ENCODE results near the gene IL1B.
"Not testable (repeated sequence)": the region's sequence is repeated elsewhere in the genome, so short reads cannot be mapped to it uniquely, and the experiment has no call there.

IL1B gene

GRCh38 chr2:112849956-112850355, 13.4 kb upstream of the IL1B start:
- no peak for DNase-seq

GRCh38 chr2:112848833-112849232, 12.3 kb upstream of the IL1B start:
- no peak for DNase-seq

- no peak for DNase-seq
These were observed 9.5 kb upstream of the IL1B start for GRCh38 chr2:112846031-112846430.

GRCh38 chr2:112843836-112844235, 7.3 kb upstream of the IL1B start:
- DNase-seq: no peak

DNA sequence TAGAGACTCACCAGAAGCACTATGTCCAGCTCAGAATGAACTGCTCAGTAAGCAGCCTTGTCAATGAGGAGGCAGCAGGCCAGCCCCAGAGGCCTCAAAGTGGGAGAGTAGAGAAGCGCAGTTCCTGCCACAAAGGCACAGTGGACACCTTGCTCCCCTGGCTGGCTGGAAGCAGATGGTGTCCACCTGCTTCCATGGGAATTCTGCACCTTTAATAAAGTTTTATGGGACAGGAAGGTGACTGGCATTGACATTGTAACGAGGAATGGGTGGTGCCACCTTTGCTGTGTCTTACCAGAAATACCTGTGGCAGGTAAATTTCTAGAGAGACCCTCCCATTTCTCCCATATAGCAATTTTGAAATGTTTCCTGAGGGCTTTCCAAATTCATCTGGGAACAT, 6.7 kb upstream of the IL1B start:
- no peak for DNase-seq

DNA sequence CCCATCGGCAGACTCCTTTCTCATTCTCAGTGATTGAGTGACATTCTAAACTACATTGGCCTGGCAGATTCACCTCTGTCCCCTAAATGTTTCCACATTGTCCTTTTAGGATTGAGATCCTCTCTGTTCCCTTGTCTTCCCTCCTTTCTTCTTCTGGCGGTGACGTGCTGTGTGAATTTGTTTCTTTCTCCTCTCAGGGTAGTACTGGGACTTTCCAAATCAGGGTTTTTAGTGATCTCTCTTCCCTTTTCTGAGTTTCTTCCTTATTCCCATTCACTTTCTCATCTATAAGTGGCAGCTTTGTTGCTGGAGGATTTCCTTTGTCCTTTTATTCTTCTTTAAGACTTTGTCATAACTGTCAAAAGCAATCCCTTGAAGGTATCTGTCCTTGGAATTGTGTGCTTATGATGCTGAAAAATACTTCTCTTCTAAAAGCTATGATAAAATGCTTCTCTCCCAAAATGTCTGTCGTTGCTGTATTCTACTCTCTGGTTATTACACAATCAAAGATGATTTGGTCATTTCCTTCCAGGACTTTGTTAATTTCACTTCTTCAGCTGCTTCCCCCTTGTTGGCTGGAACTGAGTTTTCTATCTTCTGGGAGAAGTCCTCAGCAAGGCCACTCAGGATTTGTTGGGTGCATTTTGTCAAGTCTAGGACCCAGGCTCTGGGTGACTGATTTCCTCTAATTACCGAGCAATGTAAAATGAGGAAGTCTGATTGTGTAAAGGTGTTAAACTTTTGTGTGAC, 4.9 kb upstream of the IL1B start:
- peak; percentile 36 to 47 for DNase-seq

DNA sequence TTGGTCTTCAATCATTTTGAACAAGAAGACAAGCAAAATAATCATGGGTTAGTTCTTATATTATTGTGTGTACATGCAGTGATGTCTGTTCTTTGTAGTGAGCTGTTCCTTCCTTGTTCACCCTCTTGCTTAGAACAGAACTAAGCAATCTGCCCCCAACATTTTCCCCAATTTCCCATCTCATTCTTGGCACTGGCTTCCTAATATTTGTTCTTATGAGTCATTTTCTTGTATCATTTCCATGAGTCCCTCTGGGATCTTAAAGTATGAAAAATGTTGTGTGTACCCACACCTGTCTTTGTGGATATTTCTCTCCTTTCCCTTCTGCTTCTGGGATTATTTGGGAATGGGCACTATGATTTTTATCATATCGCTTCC, 3.5 kb upstream of the IL1B start:
- DNase-seq: no peak

DNA sequence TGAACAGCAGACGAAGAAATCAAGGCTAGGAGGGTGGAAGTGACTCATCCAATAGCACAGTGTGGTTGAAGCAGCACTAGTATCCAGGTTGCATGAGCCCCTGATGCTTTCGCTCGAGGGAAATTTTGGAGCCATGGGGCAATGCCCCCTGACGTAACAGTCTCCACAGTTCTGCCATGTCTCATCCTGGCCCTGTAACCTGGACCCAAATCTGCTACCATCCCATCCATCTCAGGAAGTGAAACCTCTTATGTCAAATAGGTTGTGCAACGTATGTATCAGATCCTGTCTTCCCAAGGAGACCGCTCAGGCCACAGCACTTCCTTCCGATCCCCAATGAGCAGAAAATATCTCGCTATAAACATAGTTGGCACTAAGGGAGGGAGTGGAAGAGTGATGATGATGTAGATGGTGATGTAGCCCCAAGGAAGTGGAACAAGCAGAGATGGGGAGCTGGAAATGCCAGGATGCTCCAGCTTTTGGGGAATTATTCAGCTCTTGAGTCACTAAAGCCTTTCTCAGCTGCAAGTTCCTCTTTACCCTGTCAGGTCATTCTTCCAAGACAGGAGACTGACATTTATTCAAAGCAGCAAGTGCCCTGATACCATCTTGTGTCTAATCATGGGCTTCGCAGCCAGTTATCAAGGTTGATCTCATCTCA, 3.0 kb upstream of the IL1B start:
- DNase-seq: peak; percentile 68 to 79

GRCh38 chr2:112836163-112836560, 417 bp downstream of the IL1B start:
- DNase-seq: no peak

GRCh38 chr2:112835536-112836162, 930 bp downstream of the IL1B start:
- DNase-seq: no peak

- DNase-seq: no peak
These were observed 1.5 kb downstream of the IL1B start for GRCh38 chr2:112835061-112835501.

- DNase-seq: no peak
These were observed 2.1 kb downstream of the IL1B start for GRCh38 chr2:112834396-112835037.

GRCh38 chr2:112833976-112834375, 2.6 kb downstream of the IL1B start:
- no peak for DNase-seq

GRCh38 chr2:112833639-112833931, 3.0 kb downstream of the IL1B start:
- not testable (repeated sequence) for DNase-seq

- no peak for DNase-seq
These were observed 3.5 kb downstream of the IL1B start for GRCh38 chr2:112832841-112833638.

- peak; percentile 46 to 48 for DNase-seq
These were observed 4.4 kb downstream of the IL1B start for GRCh38 chr2:112831946-112832840.

DNA sequence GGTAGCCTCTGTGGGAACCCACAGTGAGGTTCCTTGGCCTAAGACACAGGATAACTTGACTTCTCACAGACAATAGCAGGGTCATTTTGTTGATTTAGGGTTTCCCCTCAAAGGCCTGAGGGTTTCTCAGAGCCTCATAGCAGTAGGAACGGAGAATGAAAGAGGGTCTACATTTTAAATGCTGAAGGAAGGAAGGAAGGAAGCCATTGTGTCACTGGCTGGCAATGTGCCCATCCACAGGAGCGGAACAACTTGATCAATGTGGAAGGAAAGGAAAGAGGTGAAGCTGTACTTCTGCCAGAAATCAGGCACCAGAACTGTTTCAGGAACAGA, 5.1 kb downstream of the IL1B start:
- DNase-seq: peak in 1 of 2 experiments; percentile 19

GRCh38 chr2:112830682-112831512, 5.7 kb downstream of the IL1B start:
- no peak for DNase-seq

DNA sequence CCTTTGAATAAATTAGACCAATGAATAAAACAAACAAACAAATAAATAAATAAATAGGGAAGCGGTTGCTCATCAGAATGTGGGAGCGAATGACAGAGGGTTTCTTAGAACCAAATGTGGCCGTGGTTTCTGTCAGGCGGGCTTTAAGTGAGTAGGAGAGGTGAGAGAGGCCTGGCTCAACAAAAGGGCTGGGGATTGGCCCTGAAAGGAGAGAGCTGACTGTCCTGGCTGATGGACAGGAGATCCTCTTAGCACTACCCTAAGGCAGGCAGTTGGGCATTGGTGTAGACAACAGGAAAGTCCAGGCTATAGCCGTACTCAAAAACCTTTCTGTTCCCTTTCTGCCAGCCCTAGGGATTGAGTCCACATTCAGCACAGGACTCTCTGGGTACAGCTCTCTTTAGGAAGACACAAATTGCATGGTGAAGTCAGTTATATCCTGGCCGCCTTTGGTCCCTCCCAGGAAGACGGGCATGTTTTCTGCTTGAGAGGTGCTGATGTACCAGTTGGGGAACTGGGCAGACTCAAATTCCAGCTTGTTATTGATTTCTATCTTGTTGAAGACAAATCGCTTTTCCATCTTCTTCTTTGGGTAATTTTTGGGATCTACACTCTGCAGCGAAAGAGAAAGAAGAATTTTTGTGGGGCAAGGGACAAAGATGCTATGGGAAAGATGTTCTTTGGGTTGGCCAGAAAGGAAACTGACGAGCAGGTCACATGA, 6.5 kb downstream of the IL1B start:
- DNase-seq: no peak

Measured in Kasumi-1 (cell line).